Germinal center (tissue), 1 donor: ENCODE data around the gene CDC14A.

Experiments
- DNase-seq: peaks from one replicate; pipeline ENCODE4 v3.0.0; 2012; ENCODE audit warnings: mixed read lengths, low spot score

Gene CDC14A

GRCh38 chr1:100538913-100539835 is 186.9 kb downstream of the CDC14A start:
- peak; percentile 49 for DNase-seq

GRCh38 chr1:100539836-100540536 is 187.7 kb downstream of the CDC14A start:
- no peak for DNase-seq

GRCh38 chr1:100542285-100542684 is 190.0 kb downstream of the CDC14A start:
- DNase-seq, result no peak

GRCh38 chr1:100543640-100544039 is 191.3 kb downstream of the CDC14A start:
- peak; percentile 44 for DNase-seq

- no peak for DNase-seq
Observed at GRCh38 chr1:100544791-100545190, 192.5 kb downstream of the CDC14A start.

- no peak for DNase-seq
Observed at GRCh38 chr1:100545855-100546254, 193.5 kb downstream of the CDC14A start.

GRCh38 chr1:100552031-100552430 is 199.7 kb downstream of the CDC14A start:
- no peak for DNase-seq

- no peak for DNase-seq
Observed at GRCh38 chr1:100552922-100553321, 200.6 kb downstream of the CDC14A start.

GRCh38 chr1:100556181-100556580 is 203.9 kb downstream of the CDC14A start:
- no peak for DNase-seq

GRCh38 chr1:100556925-100557605 is 204.8 kb downstream of the CDC14A start:
- DNase-seq, result no peak

GRCh38 chr1:100557606-100557953 is 205.3 kb downstream of the CDC14A start:
- DNase-seq, result no peak

GRCh38 chr1:100565533-100565932 is 213.2 kb downstream of the CDC14A start:
- no peak for DNase-seq

- no peak for DNase-seq
Observed at GRCh38 chr1:100565937-100566699, 213.8 kb downstream of the CDC14A start.

- no peak for DNase-seq
Observed at GRCh38 chr1:100567062-100567461, 214.8 kb downstream of the CDC14A start.
